HL-60 (cell line): ENCODE data around the gene ACE.

ENCODE experiments used
- DNase-seq, 2 experiments: peaks; one replicate each; pipeline ENCODE4 v3.0.0-alpha.2; 2010 to 2020; ENCODE audit warnings: low read depth in 1 of 2, low spot score in 1 of 2
- H3K27ac ChIP-seq: fragments of 250-450 bp; sonication (Bioruptor Pico); replicated peaks from 2 replicates; pipeline ENCODE4 v1.5.1; 2020; ENCODE audit warnings: mild to moderate bottlenecking, moderate library complexity
- H3K27me3 ChIP-seq: fragments of 250-450 bp; sonication (Bioruptor Pico); 2 replicates; pipeline ENCODE4 v1.5.1; 2021; ENCODE audit warnings: mild to moderate bottlenecking, moderate library complexity; ENCODE audit not compliant: insufficient read depth, poor library complexity, severe bottlenecking
- H3K4me3 ChIP-seq: replicated peaks from 2 replicates; pipeline ENCODE4 v1.5.1; 2011; ENCODE audit warnings: mild to moderate bottlenecking, control low read depth, low read length; ENCODE audit not compliant: insufficient read depth
- CTCF ChIP-seq: IDR thresholded peaks from one replicate; pipeline ENCODE4 v1.5.1; 2011; ENCODE audit warnings: low read length, control low read depth, inconsistent platforms; ENCODE audit not compliant: insufficient read depth
- GABPA ChIP-seq: IDR thresholded peaks from 2 replicates; pipeline ENCODE4 v1.6.1; 2012; ENCODE audit warnings: low read depth
- POLR2AphosphoS5 ChIP-seq: IDR thresholded peaks from 2 replicates; pipeline ENCODE4 v1.6.1; 2012; ENCODE audit warnings: low read depth
- REST ChIP-seq: IDR thresholded peaks from 2 replicates; pipeline ENCODE4 v1.6.1; 2012; ENCODE audit warnings: low read depth; ENCODE audit not compliant: insufficient replicate concordance
- SPI1 ChIP-seq: IDR thresholded peaks from 2 replicates; pipeline ENCODE4 v1.6.1; 2012; ENCODE audit warnings: low read depth, mild to moderate bottlenecking, borderline replicate concordance

The ACE gene

GRCh38 chr17:63504261-63504660 lies 27.4 kb downstream of the ACE start:
- no peak overlapping the region for H3K27ac ChIP-seq
- TF ChIP-seq GABPA: no peak
- TF ChIP-seq POLR2AphosphoS5: no peak
- no peak for TF ChIP-seq SPI1
- no peak for TF ChIP-seq CTCF
- TF ChIP-seq REST: no peak

GRCh38 chr17:63505341-63505740 lies 28.5 kb downstream of the ACE start:
- TF ChIP-seq GABPA: no peak
- TF ChIP-seq CTCF: no peak
- TF ChIP-seq SPI1: no peak
- TF ChIP-seq POLR2AphosphoS5: no peak
- TF ChIP-seq REST: no peak
- H3K27me3 ChIP-seq: no peaks in the 10 kb centered on the region
- H3K27ac ChIP-seq: no peak overlapping the region
- no peak overlapping the region for H3K4me3 ChIP-seq
- no peak for DNase-seq

More at GRCh38 chr17:63504261-63504660, 27.4 kb downstream of the ACE start:
- Histone ChIP-seq H3K27me3 (no peaks in the 10 kb centered on the region), H3K4me3 (no peak overlapping the region)
- DNase-seq: no peak

- no peak for DNase-seq
- no peaks in the 10 kb centered on the region for H3K27me3 ChIP-seq
- H3K4me3 ChIP-seq: no peak overlapping the region
- no peak overlapping the region for H3K27ac ChIP-seq
- TF ChIP-seq POLR2AphosphoS5 (no peak), GABPA (no peak), REST (no peak), SPI1 (no peak), CTCF (no peak)
Observed at GRCh38 chr17:63506627-63507026, 29.8 kb downstream of the ACE start.
